SU-DHL-6 (cell line): ENCODE data around the gene SNX3.

Experiments used
- H2AFZ ChIP-seq: fragments of 200-600 bp; sonication (generic); 2 replicates; pipeline ENCODE4 v1.6.1; 2014; ENCODE audit warnings: low read depth, mild to moderate bottlenecking, moderate library complexity, mixed read lengths, antibody characterized with exemption, low read length; ENCODE audit not compliant: severe bottlenecking
- H3F3A ChIP-seq: fragments of 200-600 bp; shearing (Covaris generic); 2 replicates; pipeline ENCODE4 v1.6.0; 2016; ENCODE audit warnings: antibody characterized with exemption, mild to moderate bottlenecking; ENCODE audit not compliant: insufficient read depth
- H3K27ac ChIP-seq: fragments of 200-600 bp; sonication (generic); 2 replicates; pipeline ENCODE4 v1.5.1; 2016; ENCODE audit warnings: low read depth, mild to moderate bottlenecking, low read length, moderate library complexity, mixed read lengths
- H3K27me3 ChIP-seq: fragments of 200-600 bp; sonication (generic), shearing (Covaris generic); 2 replicates; pipeline ENCODE4 v1.6.0; 2014; ENCODE audit warnings: mild to moderate bottlenecking, low read length
- H3K36me3 ChIP-seq: fragments of 200-600 bp; sonication (generic); 2 replicates; pipeline ENCODE4 v1.6.1; 2014; ENCODE audit warnings: mild to moderate bottlenecking, low read length, mixed read lengths
- H3K4me2 ChIP-seq: fragments of 300-600, 200-600 bp; shearing (Covaris generic), sonication (generic); 2 replicates; pipeline ENCODE4 v1.6.0; 2014; ENCODE audit warnings: low read length, low read depth, mild to moderate bottlenecking; ENCODE audit not compliant: poor library complexity, severe bottlenecking
- H3K4me3 ChIP-seq: fragments of 200-600 bp; sonication (generic); 2 replicates; pipeline ENCODE4 v1.5.1; 2014; ENCODE audit warnings: antibody characterized with exemption, low read length, mild to moderate bottlenecking, mixed read lengths; ENCODE audit not compliant: insufficient read depth, poor library complexity, severe bottlenecking
- H3K79me2 ChIP-seq: fragments of 200-600 bp; sonication (generic); 2 replicates; pipeline ENCODE4 v1.6.1; 2014; ENCODE audit warnings: mild to moderate bottlenecking, low read length, moderate library complexity; ENCODE audit not compliant: insufficient read depth
- H3K9ac ChIP-seq: fragments of 200-600 bp; sonication (generic); 2 replicates; pipeline ENCODE4 v1.7.0; 2014; ENCODE audit warnings: mild to moderate bottlenecking, low read length
- H3K9me2 ChIP-seq: fragments of 200-600 bp; sonication (generic); replicated peaks from 2 replicates; pipeline ENCODE4 v1.6.1; 2014; ENCODE audit warnings: low read length; ENCODE audit not compliant: insufficient read depth
- H3K9me3 ChIP-seq: fragments of 200-600 bp; sonication (generic); 2 replicates; pipeline ENCODE4 v1.6.1; 2014; ENCODE audit warnings: low read length, mixed read lengths; ENCODE audit not compliant: insufficient read depth
- H4K20me1 ChIP-seq: fragments of 200-600 bp; sonication (generic); 2 replicates; pipeline ENCODE4 v1.6.1; 2014; ENCODE audit warnings: low read depth, mild to moderate bottlenecking, antibody characterized with exemption, low read length, moderate library complexity, mixed read lengths
- EZH2phosphoT487 ChIP-seq: fragments of 200-600 bp; sonication (generic), shearing (Covaris generic); conservative IDR thresholded peaks from 2 replicates; pipeline ENCODE4 v1.6.1; 2018; ENCODE audit warnings: mild to moderate bottlenecking, antibody characterized with exemption, low read length, moderate library complexity, mixed read lengths
- TF ChIP-seq, protein P1 (sequence below): fragments of 200-600 bp; sonication (generic); IDR thresholded peaks from one replicate; pipeline ENCODE4 v1.5.1; 2017; ENCODE audit warnings: antibody characterized with exemption, mild to moderate bottlenecking, low read length, moderate library complexity; ENCODE audit not compliant: insufficient read depth, poor library complexity, severe bottlenecking

The SNX3 gene

DNA sequence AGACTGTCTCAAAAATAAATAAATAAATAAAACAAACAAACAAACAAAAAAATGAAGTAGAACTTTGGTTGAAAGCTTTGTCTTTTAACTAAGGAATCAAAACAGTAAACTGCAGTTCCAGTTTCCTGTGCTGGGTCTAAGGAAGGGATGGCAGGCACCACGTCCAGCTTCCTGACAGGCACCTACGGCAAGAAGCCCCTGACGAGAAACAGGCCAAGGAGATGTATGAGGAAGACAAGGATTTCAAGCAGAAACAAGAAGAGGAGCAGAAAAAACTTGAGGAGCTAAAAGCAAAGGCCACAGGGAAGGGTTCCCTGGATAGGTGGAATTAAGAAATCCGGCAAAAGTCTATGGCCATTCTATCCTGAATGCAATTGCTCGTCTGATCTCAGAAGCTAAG is 8.8 kb downstream of the SNX3 start:
- H3K9ac ChIP-seq = no peak overlapping the region
- H3K27me3 ChIP-seq = no peaks in the 10 kb centered on the region
- H3K4me3 ChIP-seq = no peak overlapping the region
- H3K9me2 ChIP-seq = no peaks in the 10 kb centered on the region
- no peaks in the 10 kb centered on the region for H3F3A ChIP-seq
- H3K36me3 ChIP-seq = no peaks in the 10 kb centered on the region
- no peak for TF ChIP-seq EZH2phosphoT487
- TF ChIP-seq, protein P1, sequence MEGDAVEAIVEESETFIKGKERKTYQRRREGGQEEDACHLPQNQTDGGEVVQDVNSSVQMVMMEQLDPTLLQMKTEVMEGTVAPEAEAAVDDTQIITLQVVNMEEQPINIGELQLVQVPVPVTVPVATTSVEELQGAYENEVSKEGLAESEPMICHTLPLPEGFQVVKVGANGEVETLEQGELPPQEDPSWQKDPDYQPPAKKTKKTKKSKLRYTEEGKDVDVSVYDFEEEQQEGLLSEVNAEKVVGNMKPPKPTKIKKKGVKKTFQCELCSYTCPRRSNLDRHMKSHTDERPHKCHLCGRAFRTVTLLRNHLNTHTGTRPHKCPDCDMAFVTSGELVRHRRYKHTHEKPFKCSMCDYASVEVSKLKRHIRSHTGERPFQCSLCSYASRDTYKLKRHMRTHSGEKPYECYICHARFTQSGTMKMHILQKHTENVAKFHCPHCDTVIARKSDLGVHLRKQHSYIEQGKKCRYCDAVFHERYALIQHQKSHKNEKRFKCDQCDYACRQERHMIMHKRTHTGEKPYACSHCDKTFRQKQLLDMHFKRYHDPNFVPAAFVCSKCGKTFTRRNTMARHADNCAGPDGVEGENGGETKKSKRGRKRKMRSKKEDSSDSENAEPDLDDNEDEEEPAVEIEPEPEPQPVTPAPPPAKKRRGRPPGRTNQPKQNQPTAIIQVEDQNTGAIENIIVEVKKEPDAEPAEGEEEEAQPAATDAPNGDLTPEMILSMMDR = no peak
- no peaks in the 10 kb centered on the region for H4K20me1 ChIP-seq
- H3K9me3 ChIP-seq = no peaks in the 10 kb centered on the region
- no peak overlapping the region for H3K4me2 ChIP-seq
- no peak overlapping the region for H2AFZ ChIP-seq
- no peak overlapping the region for H3K27ac ChIP-seq
- H3K79me2 ChIP-seq = peaks cover 97% of the 10 kb centered on the region

DNA sequence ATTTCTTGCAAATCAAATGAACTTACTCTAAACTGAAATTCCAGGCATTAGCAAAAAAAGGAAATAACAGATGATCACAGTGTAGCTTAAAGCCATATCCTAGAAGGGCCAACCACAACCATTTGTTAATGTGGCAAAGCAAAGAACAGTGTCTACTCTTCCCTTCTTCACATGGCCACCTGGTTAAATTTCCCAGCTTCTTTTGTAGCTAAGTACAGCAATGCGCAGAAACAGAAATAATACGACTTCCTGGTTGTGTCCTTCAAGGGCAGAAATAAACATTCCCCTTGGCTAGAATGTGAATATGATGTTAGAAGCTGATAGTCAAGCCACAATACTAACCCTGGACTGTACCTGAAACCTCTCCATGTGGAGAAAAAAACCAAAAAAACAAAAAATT is 9.6 kb downstream of the SNX3 start:
- H2AFZ ChIP-seq = no peak overlapping the region
- H4K20me1 ChIP-seq = no peaks in the 10 kb centered on the region
- H3K4me3 ChIP-seq = no peak overlapping the region
- no peaks in the 10 kb centered on the region for H3K9me2 ChIP-seq
- TF ChIP-seq, protein P1 = no peak
- TF ChIP-seq EZH2phosphoT487 = no peak
- H3K79me2 ChIP-seq = peaks cover 97% of the 10 kb centered on the region
- no peak overlapping the region for H3K4me2 ChIP-seq
- H3K36me3 ChIP-seq = no peaks in the 10 kb centered on the region
- no peak overlapping the region for H3K9ac ChIP-seq
- H3K27ac ChIP-seq = no peak overlapping the region
- no peaks in the 10 kb centered on the region for H3K27me3 ChIP-seq
- H3F3A ChIP-seq = no peaks in the 10 kb centered on the region
- H3K9me3 ChIP-seq = no peaks in the 10 kb centered on the region

DNA sequence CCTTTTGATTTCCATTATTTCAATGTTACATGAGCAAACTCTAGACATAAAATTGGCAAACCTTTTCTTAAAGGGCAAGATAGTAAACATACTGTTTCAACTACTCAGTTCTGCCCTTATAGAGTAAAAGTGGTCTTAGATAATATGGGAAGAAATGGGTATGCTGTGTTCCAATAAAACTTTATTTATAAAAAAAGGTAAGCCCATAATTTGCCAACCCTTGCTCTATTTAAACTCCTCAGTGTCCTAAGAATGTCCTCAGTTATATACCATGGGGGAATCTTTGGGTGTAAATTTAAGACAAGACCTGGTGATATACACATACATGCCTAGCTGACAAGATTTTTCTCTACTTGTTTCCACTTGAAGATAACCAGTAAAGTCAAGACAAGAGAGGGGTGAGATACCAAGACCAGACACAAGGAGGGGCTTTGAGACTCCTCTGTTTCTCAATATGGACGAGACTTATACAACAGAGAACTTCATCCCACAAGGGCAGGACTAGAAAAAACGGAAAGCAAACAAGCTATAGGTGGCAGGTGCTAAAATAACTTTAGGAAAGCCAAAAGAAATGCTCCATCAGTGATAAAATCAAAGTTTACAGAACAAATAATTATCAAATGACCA is 10.5 kb downstream of the SNX3 start:
- no peak overlapping the region for H3K4me3 ChIP-seq
- H2AFZ ChIP-seq = no peak overlapping the region
- no peaks in the 10 kb centered on the region for H3K9me2 ChIP-seq
- TF ChIP-seq, protein P1 = peak; percentile 30
- TF ChIP-seq EZH2phosphoT487 = no peak
- H3K9ac ChIP-seq = no peak overlapping the region
- no peaks in the 10 kb centered on the region for H3K9me3 ChIP-seq
- no peaks in the 10 kb centered on the region for H3K36me3 ChIP-seq
- H3F3A ChIP-seq = no peaks in the 10 kb centered on the region
- H3K79me2 ChIP-seq = peaks cover 93% of the 10 kb centered on the region
- H4K20me1 ChIP-seq = no peaks in the 10 kb centered on the region
- H3K27me3 ChIP-seq = no peaks in the 10 kb centered on the region
- no peak overlapping the region for H3K4me2 ChIP-seq
- H3K27ac ChIP-seq = no peak overlapping the region
